ENCODE measurements around the gene IQSEC1. TPM values are rescaled to one million over a fixed set of nuclear protein-coding genes. Genes with fewer than 3 reads are reported as not detected.

Gene IQSEC1
- polyA plus RNA-seq, 3 donors: 17.7 to 61.7 (median 30.3) TPM

DNA sequence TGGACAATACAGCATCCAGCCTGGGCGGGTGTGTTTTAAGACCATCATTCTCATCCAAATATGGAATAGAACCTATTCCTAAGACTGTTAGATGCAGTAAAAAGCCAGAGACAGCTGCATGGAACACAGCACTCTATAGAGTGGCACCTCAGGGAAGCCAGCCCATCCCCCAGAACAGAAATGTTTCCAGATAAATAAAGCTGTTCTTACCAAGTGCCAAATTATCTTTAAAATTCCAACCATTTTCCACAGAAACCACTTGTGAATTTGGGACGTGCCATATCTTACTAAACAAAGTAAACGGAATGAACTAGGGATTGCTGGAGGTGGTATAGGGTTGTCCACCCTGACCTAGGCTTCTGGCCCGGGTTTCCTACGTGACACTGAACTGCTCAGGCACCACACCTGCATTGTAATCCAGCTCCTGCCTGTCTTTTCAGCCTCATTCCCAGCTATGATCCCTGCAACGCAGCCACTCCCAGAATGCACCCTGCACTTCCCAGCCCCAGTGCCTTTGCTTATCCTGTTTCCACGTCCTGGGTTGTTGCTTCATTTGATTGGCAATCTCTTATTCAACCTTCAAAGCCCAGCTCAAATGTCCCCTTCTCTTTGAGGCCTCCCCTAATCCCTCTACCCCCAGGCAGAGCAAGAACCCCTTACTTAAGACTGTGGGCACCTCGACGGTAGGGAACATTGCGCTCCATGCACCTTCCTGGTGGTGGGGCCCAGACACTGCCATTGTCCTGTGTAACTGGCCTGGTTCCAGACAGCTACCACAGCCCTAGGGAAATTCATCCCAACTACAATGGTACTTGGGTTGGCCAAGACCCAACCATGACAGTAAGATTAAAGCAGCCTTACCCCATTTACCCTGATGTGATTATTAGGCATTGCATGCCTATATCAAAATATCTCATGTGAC, 100.2 kb downstream of the IQSEC1 start:
- Histone ChIP-seq H3K4me2 (replicated peaks; ENCODE audit: extremely low read depth, low read length, poor library complexity, severe bottlenecking) (no peak overlapping the region), H3K4me3 (replicated peaks in 1 of 3; ENCODE audit: low read depth in 2 of 3, low read length in 3 of 3) (no peak overlapping the region), H3K27ac (ENCODE audit: low read depth in 1 of 2, low read length in 2 of 2) (no peak overlapping the region), H4K20me1 (ENCODE audit: insufficient read depth, low read length) (peaks cover 100% of the 10 kb centered on the region), H3K79me2 (ENCODE audit: insufficient read depth, low read length) (peaks cover 66% of the 10 kb centered on the region), H3K9me3 (replicated peaks in 1 of 2; ENCODE audit: control insufficient read depth in 1 of 2, insufficient read depth in 1 of 2, low read length in 2 of 2) (no peaks in the 10 kb centered on the region), H3K4me1 (ENCODE audit: control insufficient read depth in 1 of 2, insufficient read depth in 2 of 2, low read length in 2 of 2) (peaks cover 5 to 8% of the 10 kb centered on the region in 2 donors), H3K27me3 (ENCODE audit: control insufficient read depth in 2 of 2, insufficient read depth in 2 of 2, low read length in 2 of 2) (no peaks in the 10 kb centered on the region), H3K36me3 (replicated peaks in 1 of 2; ENCODE audit: control insufficient read depth in 1 of 2, insufficient read depth in 2 of 2, low read length in 2 of 2) (peaks cover 25 to 96% of the 10 kb centered on the region in 2 donors), H3K9ac (ENCODE audit: insufficient read depth, low read length, poor library complexity, severe bottlenecking) (no peak overlapping the region), H2AFZ (ENCODE audit: insufficient read depth, low read depth, low read length, poor library complexity, severe bottlenecking) (no peak overlapping the region)
- TF ChIP-seq, protein P1, sequence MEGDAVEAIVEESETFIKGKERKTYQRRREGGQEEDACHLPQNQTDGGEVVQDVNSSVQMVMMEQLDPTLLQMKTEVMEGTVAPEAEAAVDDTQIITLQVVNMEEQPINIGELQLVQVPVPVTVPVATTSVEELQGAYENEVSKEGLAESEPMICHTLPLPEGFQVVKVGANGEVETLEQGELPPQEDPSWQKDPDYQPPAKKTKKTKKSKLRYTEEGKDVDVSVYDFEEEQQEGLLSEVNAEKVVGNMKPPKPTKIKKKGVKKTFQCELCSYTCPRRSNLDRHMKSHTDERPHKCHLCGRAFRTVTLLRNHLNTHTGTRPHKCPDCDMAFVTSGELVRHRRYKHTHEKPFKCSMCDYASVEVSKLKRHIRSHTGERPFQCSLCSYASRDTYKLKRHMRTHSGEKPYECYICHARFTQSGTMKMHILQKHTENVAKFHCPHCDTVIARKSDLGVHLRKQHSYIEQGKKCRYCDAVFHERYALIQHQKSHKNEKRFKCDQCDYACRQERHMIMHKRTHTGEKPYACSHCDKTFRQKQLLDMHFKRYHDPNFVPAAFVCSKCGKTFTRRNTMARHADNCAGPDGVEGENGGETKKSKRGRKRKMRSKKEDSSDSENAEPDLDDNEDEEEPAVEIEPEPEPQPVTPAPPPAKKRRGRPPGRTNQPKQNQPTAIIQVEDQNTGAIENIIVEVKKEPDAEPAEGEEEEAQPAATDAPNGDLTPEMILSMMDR (IDR thresholded peaks at IDR 0.05): no peak
- H3K27ac Mint-ChIP-seq: peak overlapping the region in 1 of 7 donors; percentile 23
- 89% methylated on average over 4 of the region's 10 CpGs for WGBS (ENCODE audit: insufficient coverage)
- peaks cover 31% of the 10 kb centered on the region for H3K4me1 Mint-ChIP-seq
- peaks cover 0 to 2% (median 0%) of the 10 kb centered on the region in 7 donors for H3K9me3 Mint-ChIP-seq
- DNase-seq: no peak
- peaks cover 3 to 4% (median 4%) of the 10 kb centered on the region in 3 donors for H3K27me3 Mint-ChIP-seq (ENCODE audit: low read depth in 3 of 3)
- H3K4me3 Mint-ChIP-seq: no peak overlapping the region
- intact Hi-C loops (cut with micrococcal nuclease): no loop called here
- H3K36me3 Mint-ChIP-seq: peaks cover 80 to 91% of the 10 kb centered on the region in 2 donors

DNA sequence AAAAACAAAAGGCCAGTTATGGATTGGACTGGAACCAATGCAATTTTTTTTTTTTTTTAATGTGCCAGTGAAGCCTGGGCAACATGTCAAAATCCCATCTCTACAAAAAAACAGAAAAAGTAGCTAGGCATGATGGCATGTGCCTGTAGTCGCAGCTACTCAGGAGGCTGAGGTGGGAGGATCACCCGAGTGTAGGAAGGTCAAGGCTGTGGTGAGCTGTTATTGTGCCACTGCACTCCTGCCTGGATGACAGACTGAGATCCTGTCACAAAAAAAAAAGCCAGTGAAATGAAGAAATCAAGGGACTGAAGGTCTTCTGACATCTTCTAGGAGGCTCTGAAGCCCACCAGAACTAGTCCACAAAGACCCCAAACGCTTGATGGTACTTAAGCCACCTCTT, 101.2 kb downstream of the IQSEC1 start:
- H3K79me2 ChIP-seq (ENCODE audit: insufficient read depth, low read length): peaks cover 67% of the 10 kb centered on the region
- DNase-seq: no peak
- H3K27me3 ChIP-seq (ENCODE audit: control insufficient read depth in 2 of 2, insufficient read depth in 2 of 2, low read length in 2 of 2): peaks cover 0 to under 1% of the 10 kb centered on the region in 2 donors
- no peak overlapping the region for H3K9ac ChIP-seq (ENCODE audit: insufficient read depth, low read length, poor library complexity, severe bottlenecking)
- H3K9me3 Mint-ChIP-seq: peaks cover 0 to 2% (median 0%) of the 10 kb centered on the region in 7 donors
- H3K4me3 Mint-ChIP-seq: no peak overlapping the region
- peak overlapping the region in 1 of 7 donors; percentile 6 for H3K27ac Mint-ChIP-seq
- TF ChIP-seq, protein P1 (IDR thresholded peaks at IDR 0.05): no peak
- H3K4me1 ChIP-seq (ENCODE audit: control insufficient read depth in 1 of 2, insufficient read depth in 2 of 2, low read length in 2 of 2): peaks cover 9 to 15% of the 10 kb centered on the region in 2 donors
- peaks cover 35% of the 10 kb centered on the region for H3K4me1 Mint-ChIP-seq
- peaks cover 71 to 82% of the 10 kb centered on the region in 2 donors for H3K36me3 Mint-ChIP-seq
- H3K27ac ChIP-seq (ENCODE audit: low read depth in 1 of 2, low read length in 2 of 2): no peak overlapping the region
- WGBS (ENCODE audit: insufficient coverage): 95% methylated on average over 3 of the region's 3 CpGs
- no peak overlapping the region for H3K4me3 ChIP-seq (replicated peaks in 1 of 3; ENCODE audit: low read depth in 2 of 3, low read length in 3 of 3)
- H3K9me3 ChIP-seq (replicated peaks in 1 of 2; ENCODE audit: control insufficient read depth in 1 of 2, insufficient read depth in 1 of 2, low read length in 2 of 2): no peaks in the 10 kb centered on the region
- H3K27me3 Mint-ChIP-seq (ENCODE audit: low read depth in 3 of 3): peaks cover 4 to 6% (median 6%) of the 10 kb centered on the region in 3 donors
- H2AFZ ChIP-seq (ENCODE audit: insufficient read depth, low read depth, low read length, poor library complexity, severe bottlenecking): no peak overlapping the region
- H3K4me2 ChIP-seq (replicated peaks; ENCODE audit: extremely low read depth, low read length, poor library complexity, severe bottlenecking): no peak overlapping the region
- intact Hi-C loops (cut with micrococcal nuclease): no loop called here
- peaks cover 19 to 86% of the 10 kb centered on the region in 2 donors for H3K36me3 ChIP-seq (replicated peaks in 1 of 2; ENCODE audit: control insufficient read depth in 1 of 2, insufficient read depth in 2 of 2, low read length in 2 of 2)
- peaks cover 97% of the 10 kb centered on the region for H4K20me1 ChIP-seq (ENCODE audit: insufficient read depth, low read length)
